Uterus (tissue), 2 donors: ENCODE results near the gene STYK1.

Source experiments
- POLR2A ChIP-seq, 2 donors: fragments of 450-650 bp; IDR thresholded peaks; one replicate each; pipeline ENCODE4 v1.6.1; 2016; ENCODE audit warnings: antibody characterized with exemption in 2 of 2, mild to moderate bottlenecking in 1 of 2, moderate library complexity in 1 of 2
- TF ChIP-seq, protein P1 (sequence below), 4 experiments: fragments of 200-600 bp in 2 of 4; fragments of 450-650 bp in 2 of 4; sonication (generic) in 2 of 4; IDR thresholded peaks; one replicate each; pipeline ENCODE4 v1.5.1; 2016 to 2019; ENCODE audit warnings: antibody characterized with exemption in 4 of 4, mild to moderate bottlenecking in 2 of 4, moderate library complexity in 1 of 4

DNA sequence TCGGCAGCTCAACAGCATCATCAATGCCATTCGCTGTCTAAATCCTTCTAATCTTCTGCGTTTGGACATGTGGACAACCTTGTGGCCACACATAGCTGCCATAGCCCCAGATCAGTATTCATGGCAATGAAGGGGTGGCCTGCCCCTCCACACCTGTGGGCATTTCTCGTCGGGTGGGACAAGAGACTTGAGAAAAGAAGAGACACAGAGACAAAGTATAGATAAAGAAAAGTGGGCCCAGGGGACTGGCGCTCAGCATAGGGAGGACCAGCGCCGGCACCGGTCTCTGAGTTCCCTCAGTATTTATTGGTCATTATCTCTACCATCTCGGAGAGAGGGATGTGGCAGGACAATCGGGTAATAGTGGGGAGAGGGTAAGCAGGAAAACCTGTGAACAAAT, 102.7 kb downstream of the STYK1 start:
- no peak for TF ChIP-seq POLR2A (IDR thresholded peaks at IDR 0.05)
- TF ChIP-seq, protein P1, sequence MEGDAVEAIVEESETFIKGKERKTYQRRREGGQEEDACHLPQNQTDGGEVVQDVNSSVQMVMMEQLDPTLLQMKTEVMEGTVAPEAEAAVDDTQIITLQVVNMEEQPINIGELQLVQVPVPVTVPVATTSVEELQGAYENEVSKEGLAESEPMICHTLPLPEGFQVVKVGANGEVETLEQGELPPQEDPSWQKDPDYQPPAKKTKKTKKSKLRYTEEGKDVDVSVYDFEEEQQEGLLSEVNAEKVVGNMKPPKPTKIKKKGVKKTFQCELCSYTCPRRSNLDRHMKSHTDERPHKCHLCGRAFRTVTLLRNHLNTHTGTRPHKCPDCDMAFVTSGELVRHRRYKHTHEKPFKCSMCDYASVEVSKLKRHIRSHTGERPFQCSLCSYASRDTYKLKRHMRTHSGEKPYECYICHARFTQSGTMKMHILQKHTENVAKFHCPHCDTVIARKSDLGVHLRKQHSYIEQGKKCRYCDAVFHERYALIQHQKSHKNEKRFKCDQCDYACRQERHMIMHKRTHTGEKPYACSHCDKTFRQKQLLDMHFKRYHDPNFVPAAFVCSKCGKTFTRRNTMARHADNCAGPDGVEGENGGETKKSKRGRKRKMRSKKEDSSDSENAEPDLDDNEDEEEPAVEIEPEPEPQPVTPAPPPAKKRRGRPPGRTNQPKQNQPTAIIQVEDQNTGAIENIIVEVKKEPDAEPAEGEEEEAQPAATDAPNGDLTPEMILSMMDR (IDR thresholded peaks at IDR 0.05), result no peak
